ENCODE data around the gene XYLT1. TPM values are rescaled to one million over a fixed set of nuclear protein-coding genes. Genes with fewer than 3 reads are reported as not detected.

The XYLT1 gene
- total RNA-seq, 4 donors from 2014 or later: 20.0 to 43.0 (median 27.4) TPM

DNA sequence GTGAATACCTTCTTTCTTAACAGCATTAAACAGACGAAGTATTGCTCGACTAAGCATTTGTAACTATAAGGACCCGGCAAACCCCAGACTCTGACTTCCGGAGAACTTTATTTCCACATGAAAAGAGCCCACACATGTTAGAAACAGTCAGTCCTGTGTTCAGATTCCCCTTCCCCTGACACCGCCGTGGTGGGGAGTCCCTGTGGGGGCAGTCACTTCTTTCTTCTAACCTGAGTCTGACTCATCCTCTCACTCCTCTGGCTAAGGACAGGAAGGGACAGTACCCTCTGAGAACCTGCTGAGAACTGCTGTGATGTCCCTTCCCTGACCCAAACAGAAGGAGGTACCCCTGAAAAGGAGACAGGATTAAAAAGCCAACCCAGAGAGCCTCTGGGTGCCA lies 165.1 kb downstream of the XYLT1 start:
- DNase-seq (ENCODE audit: low spot score) (no peak), ATAC-seq (ENCODE audit: low FRiP score) (no peak)

DNA sequence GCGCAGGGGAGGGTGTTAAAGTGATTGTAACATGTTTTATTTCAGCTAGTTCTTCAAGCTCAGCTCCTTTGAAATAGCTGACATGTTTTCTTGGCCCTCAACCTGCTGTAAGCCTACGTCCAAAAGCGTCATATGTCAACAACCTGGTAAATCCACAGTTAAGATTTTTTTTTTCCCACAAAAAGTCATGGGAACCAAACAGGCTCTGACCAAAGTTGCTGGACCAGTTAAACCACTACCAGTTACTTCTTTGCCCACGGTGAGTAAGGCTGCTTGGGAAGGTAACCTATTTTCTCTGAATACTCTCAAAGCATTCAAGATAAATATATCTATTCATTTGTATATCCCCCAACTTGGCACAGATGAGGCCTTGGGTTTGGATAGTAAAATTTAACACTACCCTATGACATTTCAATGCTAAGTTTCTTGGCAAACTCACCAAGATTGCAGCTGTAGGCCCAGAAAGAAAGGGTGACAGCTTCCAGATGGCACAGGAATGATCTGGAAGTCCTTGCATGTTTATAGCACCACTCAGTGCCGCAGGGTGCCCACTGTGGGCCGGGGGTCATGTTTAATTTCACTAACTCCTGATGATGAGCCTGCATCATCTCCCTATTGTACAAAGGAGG lies 166.2 kb downstream of the XYLT1 start:
- TF ChIP-seq CTCF (IDR thresholded peaks at IDR 0.05): no peak

More for the DNA sequence above, 165.1 kb downstream of the XYLT1 start:
- TF ChIP-seq CTCF (IDR thresholded peaks at IDR 0.05): no peak

DNA sequence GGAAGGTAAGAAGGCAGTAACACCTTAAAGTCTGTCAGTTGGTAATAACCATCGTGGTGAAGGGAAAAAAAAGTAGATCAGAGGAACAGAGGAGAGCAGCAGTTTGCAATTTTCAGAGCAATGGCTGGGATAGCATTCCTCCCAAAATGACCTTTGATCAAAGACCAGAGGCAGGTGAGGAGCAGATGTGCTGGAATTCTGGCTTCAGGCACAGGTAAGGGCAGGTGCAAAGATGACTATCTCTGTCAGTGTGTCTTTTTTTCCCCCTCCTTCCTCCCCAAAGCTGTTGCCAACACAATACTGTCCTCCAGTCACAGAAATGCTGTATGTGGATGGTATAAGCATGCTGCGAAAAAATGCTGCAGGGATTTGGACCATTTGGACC lies 166.7 kb downstream of the XYLT1 start:
- TF ChIP-seq CTCF (IDR thresholded peaks at IDR 0.05): no peak
- ATAC-seq (ENCODE audit: low FRiP score) (no peak), DNase-seq (ENCODE audit: low spot score) (no peak)

More for the DNA sequence above, 166.2 kb downstream of the XYLT1 start:
- ATAC-seq (ENCODE audit: low FRiP score) (no peak), DNase-seq (ENCODE audit: low spot score) (no peak)

DNA sequence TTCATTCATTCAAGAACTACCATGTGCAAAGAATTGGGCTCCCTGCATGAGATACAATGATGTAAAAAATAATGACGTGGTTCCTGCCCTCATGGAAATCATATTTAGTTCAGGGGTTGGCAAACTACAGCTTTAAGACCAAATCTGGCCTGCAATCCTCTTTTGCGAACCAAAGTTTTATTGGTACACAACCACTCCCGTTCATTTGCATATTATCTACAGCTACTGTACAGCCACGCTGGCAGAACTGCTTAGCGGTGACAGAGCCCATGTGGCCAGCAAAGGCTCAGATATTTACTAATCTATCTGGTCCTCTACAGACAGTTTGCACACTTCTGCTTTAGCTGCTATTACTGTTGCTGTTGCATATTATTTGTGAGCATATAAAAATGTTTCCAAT lies 167.7 kb downstream of the XYLT1 start:
- no peak for ATAC-seq (ENCODE audit: low FRiP score)
- TF ChIP-seq CTCF (IDR thresholded peaks at IDR 0.05): no peak
- no peak for DNase-seq (ENCODE audit: low spot score)

GRCh38 chr16:17302620-17303019 lies 168.1 kb downstream of the XYLT1 start:
- ATAC-seq (ENCODE audit: low FRiP score): no peak
- no peak for DNase-seq (ENCODE audit: low spot score)
- no peak for TF ChIP-seq CTCF (IDR thresholded peaks at IDR 0.05)

- DNase-seq (ENCODE audit: low spot score) (no peak), ATAC-seq (ENCODE audit: low FRiP score) (no peak)
- TF ChIP-seq CTCF (IDR thresholded peaks at IDR 0.05): no peak
Measured at GRCh38 chr16:17302214-17302613, 168.5 kb downstream of the XYLT1 start.

GRCh38 chr16:17301593-17302135 lies 169.1 kb downstream of the XYLT1 start:
- no peak for TF ChIP-seq CTCF (IDR thresholded peaks at IDR 0.05)
- DNase-seq (ENCODE audit: low spot score): no peak
- ATAC-seq (ENCODE audit: low FRiP score): no peak
